Hypothalamus (tissue), 51 donors: ENCODE measurements around the gene KRT31.
"Not testable (repeated sequence)": the region's sequence is repeated elsewhere in the genome, so short reads cannot be mapped to it uniquely, and the experiment has no call there.

Experiments
- DNase-seq, 51 donors: peaks; one replicate each; lab custom pipeline; 2025; lab: John Stamatoyannopoulos, UW

The KRT31 gene

DNA sequence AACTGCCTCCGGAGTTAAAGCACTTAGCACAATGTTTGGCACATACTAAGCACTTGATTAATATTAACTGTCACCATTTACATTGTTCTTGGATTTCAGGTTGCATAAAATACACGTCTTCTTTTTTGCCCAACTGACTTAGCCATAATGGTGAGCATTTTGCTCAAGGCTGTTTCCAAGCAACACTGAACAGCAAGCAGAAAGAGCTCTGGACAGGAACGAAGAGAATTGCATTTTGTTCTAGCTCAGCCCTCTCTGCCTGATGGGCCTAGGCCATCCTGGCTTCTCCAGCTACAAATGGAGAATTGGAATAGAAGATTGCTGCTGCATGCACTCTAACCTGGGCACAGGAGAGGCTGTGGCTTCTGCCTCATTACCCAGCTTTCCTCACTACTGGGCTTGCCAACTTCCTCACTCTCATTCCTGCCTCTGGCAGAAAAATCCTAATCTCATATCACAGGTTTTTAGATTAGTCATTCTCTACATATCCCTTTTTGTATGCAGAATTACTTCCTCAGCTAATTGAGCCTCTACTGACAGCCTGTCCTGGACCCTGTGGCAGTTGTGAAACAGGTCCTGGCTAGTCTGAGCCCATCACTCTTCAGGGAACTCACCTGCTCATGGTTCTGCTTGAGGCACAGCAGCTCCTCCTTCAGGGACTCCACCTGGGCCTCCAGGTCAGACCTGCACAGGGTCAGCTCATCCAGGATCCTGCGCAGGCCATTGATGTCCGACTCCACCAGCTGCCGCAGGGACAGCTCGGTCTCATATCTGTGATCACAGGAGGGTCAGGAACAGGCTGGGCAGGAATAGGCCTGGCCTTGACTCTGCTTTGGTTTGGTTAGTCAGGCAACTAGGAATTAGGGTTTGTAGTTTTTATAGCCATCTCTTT lies 49.3 kb downstream of the KRT31 start:
- peak in 1 of 51 donors; percentile 35 for DNase-seq

DNA sequence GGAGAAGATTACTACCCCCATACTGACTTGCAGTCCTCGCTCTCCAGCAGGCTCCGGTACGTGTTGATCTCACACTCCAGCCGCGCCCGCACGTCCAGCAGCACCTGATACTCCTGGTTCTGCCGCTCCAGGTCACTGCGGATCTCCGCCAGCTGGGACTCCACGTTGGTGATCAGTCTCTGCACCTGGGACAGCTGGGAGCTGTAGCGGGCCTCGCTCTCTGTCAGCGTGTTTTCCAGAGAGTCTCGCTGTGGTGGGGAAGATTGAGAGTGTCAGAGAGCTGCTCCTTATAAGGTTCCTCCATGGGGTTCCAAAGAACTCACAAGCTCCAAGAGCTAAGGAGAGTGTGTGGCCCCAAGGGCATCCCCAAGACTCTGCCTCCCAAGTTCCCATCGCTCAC lies 51.0 kb downstream of the KRT31 start:
- DNase-seq: not testable (repeated sequence)

DNA sequence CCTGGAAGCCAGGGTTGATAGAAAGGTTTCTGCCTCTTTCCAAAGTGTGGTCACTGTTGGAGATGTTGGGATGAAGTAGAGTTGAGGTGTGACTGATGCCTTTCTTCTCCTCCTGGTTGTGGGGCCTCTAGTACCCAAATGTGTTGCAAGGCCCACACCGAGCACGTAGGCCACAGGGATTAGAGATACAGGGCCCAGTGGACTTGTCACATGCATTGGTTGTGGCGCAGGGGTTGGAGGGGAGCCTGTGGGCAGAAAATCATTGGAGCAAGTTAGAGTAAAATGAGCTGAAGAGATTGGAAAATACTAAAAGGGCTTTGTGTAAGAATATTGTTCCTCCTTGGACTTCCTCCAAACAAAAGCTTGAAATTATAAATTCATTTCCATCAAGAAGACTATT lies 51.4 kb downstream of the KRT31 start:
- no peak for DNase-seq
